HG03159 (cell line): ENCODE data around the gene SLC26A1.

Source experiments
- ATAC-seq: cut with Tn5 transposase; IDR thresholded peaks from one replicate; pipeline ENCODE4 v1.9.1; 2021; ENCODE audit warnings: mild to moderate bottlenecking, moderate library complexity; ENCODE audit not compliant: unreplicated experiment

Gene SLC26A1

DNA sequence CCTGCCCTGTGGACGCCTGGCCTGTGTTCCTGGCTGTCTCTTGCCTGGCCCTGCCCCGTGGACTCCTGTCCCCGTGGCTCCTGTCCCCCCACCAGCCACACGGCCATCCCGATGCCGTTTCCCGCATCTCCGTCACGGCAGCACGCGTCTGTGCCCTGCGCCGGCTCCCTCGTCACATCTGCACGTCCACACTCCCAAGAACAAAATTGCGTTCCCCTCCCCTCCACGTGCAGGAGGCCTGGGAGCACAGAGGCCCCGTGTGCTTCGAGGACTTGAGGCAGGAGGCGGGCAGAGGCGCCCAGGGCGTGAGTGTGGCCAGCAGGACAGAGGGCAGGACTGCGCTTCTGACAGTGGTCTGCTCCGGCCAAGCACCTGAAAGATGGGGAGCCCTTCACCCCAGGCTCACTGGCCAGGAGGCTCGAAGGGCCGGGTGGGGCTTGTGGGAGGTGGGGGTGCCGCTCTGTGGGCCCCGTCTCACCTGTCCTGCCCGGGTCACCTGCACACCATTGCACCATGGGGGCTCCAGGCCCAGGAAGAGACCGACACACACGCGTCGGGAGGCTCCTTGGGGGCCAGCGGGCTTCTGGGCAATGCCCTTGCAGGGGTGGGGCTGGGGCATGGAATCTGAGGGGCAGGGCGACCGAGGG lies 35.5 kb upstream of the SLC26A1 start:
- no peak for ATAC-seq

DNA sequence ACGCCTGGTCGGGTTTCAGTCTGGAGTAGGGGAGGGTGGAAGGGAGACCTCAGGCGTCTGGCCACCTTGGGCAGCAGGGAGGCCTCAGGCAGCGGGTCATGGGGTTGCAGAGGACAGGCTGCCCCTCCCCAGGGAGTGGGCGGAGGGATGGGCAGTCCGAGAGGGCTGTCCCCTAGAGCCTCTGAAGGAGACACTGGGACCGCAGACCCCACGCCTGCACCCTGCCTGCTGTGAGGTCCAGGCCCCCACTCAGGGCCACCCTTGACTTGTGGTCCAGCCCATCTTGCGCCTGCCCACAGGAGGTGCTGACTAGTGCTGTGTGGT lies 34.7 kb upstream of the SLC26A1 start:
- no peak for ATAC-seq

- no peak for ATAC-seq
Observed at GRCh38 chr4:1027219-1027914, 34.2 kb upstream of the SLC26A1 start.

DNA sequence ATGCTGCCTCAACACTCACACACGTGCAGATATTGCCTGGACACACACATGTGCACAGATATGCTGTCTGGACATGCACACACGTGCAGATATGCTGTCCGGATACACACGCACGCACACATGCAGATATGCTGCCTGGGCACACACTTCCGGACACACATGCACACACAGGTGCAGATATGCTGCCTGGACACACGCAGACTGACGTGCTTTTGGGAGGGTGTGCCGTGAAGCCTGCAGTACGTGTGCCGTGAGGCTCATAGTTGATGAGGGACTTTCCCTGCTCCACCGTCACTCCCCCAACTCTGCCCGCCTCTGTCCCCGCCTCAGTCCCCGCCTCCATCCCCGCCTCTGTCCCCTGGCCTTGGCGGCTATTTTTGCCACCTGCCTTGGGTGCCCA lies 32.9 kb upstream of the SLC26A1 start:
- peak; percentile 52 for ATAC-seq

GRCh38 chr4:1024882-1025545 lies 31.8 kb upstream of the SLC26A1 start:
- no peak for ATAC-seq

DNA sequence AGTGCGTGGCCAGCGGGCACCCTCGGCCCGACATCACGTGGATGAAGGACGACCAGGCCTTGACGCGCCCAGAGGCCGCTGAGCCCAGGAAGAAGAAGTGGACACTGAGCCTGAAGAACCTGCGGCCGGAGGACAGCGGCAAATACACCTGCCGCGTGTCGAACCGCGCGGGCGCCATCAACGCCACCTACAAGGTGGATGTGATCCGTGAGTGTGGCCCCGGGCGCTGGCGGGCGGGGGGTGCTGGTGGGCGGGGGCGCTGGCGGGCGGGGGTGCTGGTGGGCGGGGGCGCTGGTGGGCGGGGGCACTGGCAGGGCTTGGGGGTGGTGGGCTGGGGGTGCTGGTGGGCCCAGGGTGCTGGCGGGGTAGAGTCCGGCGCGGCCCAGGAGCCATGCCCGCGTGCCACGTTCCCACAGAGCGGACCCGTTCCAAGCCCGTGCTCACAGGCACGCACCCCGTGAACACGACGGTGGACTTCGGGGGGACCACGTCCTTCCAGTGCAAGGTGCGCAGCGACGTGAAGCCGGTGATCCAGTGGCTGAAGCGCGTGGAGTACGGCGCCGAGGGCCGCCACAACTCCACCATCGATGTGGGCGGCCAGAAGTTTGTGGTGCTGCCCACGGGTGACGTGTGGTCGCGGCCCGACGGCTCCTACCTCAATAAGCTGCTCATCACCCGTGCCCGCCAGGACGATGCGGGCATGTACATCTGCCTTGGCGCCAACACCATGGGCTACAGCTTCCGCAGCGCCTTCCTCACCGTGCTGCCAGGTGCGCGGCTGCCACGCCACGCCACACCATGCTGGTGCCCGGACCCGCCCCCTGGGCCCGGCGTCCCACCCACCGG lies 30.9 kb upstream of the SLC26A1 start:
- no peak for ATAC-seq

GRCh38 chr4:1023075-1023640 lies 30.0 kb upstream of the SLC26A1 start:
- ATAC-seq: no peak

DNA sequence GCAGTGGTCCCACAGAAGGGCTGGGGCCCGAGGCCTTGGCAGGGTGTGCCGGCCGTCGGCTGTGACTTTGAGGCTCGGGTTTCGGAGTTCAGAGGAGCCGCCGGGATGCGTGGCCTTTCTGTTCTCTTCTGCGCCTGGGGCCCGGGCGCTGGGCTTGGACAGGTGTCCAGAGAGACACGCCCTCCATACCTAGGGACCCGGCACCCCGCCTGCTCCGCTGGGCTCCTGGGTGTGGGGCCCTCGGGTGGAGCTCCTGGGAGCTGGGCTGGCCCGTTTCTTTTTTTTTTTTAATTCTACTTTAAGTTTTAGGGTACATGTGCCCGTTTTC lies 29.5 kb upstream of the SLC26A1 start:
- ATAC-seq: no peak

GRCh38 chr4:1022051-1022738 lies 29.0 kb upstream of the SLC26A1 start:
- no peak for ATAC-seq

- peak; percentile 86 for ATAC-seq
Observed at GRCh38 chr4:1021386-1022050, 28.3 kb upstream of the SLC26A1 start.

- no peak for ATAC-seq
Observed at GRCh38 chr4:1019729-1020470, 26.7 kb upstream of the SLC26A1 start.

DNA sequence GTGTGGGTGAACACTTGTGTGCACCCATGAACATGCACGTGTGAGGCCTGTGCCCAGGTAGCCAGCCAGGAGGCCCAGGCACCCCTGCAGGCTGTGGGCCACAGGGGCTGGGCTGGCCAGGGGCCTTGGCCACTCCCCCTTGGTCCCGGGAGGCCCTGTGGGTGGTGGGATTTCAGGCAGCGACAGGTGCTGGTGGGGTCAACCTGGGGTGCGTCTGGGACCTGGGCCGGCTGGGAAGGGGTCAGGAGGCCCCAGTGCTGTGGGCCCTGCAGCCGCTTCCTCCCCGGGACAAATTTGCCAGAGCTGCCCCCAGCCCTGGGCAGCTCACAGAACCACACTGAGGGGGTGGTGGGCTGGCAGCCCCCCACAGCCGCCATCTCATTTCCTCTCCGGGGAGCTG lies 26.1 kb upstream of the SLC26A1 start:
- ATAC-seq: no peak

GRCh38 chr4:1018147-1019020 lies 25.2 kb upstream of the SLC26A1 start:
- no peak for ATAC-seq

GRCh38 chr4:1017706-1018105 lies 24.5 kb upstream of the SLC26A1 start:
- no peak for ATAC-seq

- ATAC-seq: no peak
Observed at GRCh38 chr4:1017211-1017610, 24.0 kb upstream of the SLC26A1 start.

DNA sequence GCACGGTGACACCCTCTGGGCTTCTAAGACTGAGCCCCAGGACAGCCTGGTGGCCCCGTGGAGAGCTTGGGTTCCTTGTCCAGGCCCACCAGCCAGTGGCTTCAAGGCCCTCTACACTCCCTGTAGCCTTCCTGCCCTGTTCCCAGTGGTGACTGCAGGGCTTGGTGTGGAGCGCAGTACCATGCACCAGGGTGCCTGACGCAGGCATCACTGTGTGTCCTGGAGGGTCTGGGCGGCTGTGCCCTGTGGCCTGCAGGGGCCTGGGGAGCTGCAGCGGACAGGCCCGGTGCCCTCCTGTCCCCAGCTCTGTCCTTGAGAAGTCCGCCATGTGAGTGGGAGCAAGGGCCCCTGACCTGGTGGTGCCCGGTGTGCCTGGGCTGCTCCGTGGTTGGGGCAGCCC lies 22.5 kb upstream of the SLC26A1 start:
- ATAC-seq: no peak

GRCh38 chr4:1015179-1015578 lies 22.0 kb upstream of the SLC26A1 start:
- no peak for ATAC-seq
